Thyroid gland (tissue), 4 donors: ENCODE results near the gene LRP4. TPM values are rescaled to one million over a fixed set of nuclear protein-coding genes. Genes with fewer than 3 reads are reported as not detected.

ENCODE experiments used
- DNase-seq, 2 donors: peaks; one replicate each; pipeline ENCODE4 v3.0.0-alpha.2; 2019
- H3K27ac ChIP-seq, 3 donors: fragments of 200-600 bp; sonication (generic); 1 replicate in 2 of 3; 2 replicates in 1 of 3; pipeline ENCODE4 v1.5.1; 2016 to 2019; ENCODE audit warnings: mild to moderate bottlenecking in 1 of 3, moderate library complexity in 1 of 3
- H3K27me3 ChIP-seq: fragments of 200-600 bp; sonication (generic); one replicate; pipeline ENCODE4 v1.5.1; 2019
- H3K36me3 ChIP-seq, 2 donors: fragments of 200-600 bp; sonication (generic); one replicate each; pipeline ENCODE4 v1.5.1; 2016 to 2019
- H3K4me1 ChIP-seq, 2 donors: fragments of 200-600 bp; sonication (generic); one replicate each; pipeline ENCODE4 v1.5.1; 2017 to 2019
- H3K4me3 ChIP-seq, 3 donors: fragments of 200-600 bp; sonication (generic); replicated peaks in 1 of 3; 1 replicate in 2 of 3; 2 replicates in 1 of 3; pipeline ENCODE4 v1.5.1; 2016; ENCODE audit warnings: mild to moderate bottlenecking in 1 of 3
- H3K9me3 ChIP-seq: fragments of 200-600 bp; sonication (generic); one replicate; pipeline ENCODE4 v1.5.1; 2017
- POLR2A ChIP-seq, 2 donors: fragments of 450-650 bp; IDR thresholded peaks; one replicate each; pipeline ENCODE4 v1.6.1; 2017; ENCODE audit warnings: antibody characterized with exemption in 2 of 2, mild to moderate bottlenecking in 2 of 2, moderate library complexity in 1 of 2
- WGBS, 2 donors: methylation state at CpG; one replicate each; pipeline ENCODE4 v1.1.5; 2017; 5-methylcytosine and 5-hydroxymethylcytosine counted together
- intact Hi-C: fragments of 100-400 bp; cut with DNase I; formaldehyde crosslinking; loops from one replicate; pipeline ENCODE4 v1.15.1; 2023
- total RNA-seq, 4 donors: library from RNA; depleted of rRNA; stranded (reverse); fragments of >200 nt; gene quantifications; one replicate each; pipeline ENCODE4 v1.2.3, GENCODE V29; 2016
- TF ChIP-seq, protein P1 (sequence below), 6 experiments: fragments of 200-600 bp in 3 of 6; fragments of 450-650 bp in 3 of 6; sonication (generic) in 3 of 6; IDR thresholded peaks; one replicate each; pipeline ENCODE4 v1.5.1; 2016 to 2019; ENCODE audit warnings: antibody characterized with exemption in 6 of 6, mild to moderate bottlenecking in 2 of 6, inconsistent platforms in 1 of 6, moderate library complexity in 1 of 6

LRP4 gene
- total RNA-seq, 4 donors from 2014 or later: 2.8 to 10.3 (median 7.4) TPM

- no peaks in the 10 kb centered on the region for H3K27me3 ChIP-seq
- H3K27ac ChIP-seq: no peak overlapping the region
- DNase-seq: peak in 1 of 2 donors; percentile 15
- no peaks in the 10 kb centered on the region for H3K36me3 ChIP-seq
- H3K4me1 ChIP-seq: no peaks in the 10 kb centered on the region
- H3K9me3 ChIP-seq: no peaks in the 10 kb centered on the region
- no peak overlapping the region for H3K4me3 ChIP-seq
- no peak for TF ChIP-seq POLR2A (IDR thresholded peaks at IDR 0.05)
- TF ChIP-seq, protein P1, sequence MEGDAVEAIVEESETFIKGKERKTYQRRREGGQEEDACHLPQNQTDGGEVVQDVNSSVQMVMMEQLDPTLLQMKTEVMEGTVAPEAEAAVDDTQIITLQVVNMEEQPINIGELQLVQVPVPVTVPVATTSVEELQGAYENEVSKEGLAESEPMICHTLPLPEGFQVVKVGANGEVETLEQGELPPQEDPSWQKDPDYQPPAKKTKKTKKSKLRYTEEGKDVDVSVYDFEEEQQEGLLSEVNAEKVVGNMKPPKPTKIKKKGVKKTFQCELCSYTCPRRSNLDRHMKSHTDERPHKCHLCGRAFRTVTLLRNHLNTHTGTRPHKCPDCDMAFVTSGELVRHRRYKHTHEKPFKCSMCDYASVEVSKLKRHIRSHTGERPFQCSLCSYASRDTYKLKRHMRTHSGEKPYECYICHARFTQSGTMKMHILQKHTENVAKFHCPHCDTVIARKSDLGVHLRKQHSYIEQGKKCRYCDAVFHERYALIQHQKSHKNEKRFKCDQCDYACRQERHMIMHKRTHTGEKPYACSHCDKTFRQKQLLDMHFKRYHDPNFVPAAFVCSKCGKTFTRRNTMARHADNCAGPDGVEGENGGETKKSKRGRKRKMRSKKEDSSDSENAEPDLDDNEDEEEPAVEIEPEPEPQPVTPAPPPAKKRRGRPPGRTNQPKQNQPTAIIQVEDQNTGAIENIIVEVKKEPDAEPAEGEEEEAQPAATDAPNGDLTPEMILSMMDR (IDR thresholded peaks at IDR 0.05): no peak
- 39 to 44% methylated on average over 13 of the region's 13 CpGs for WGBS, 2 donors
- intact Hi-C loops: no loop called here
Observed at GRCh38 chr11:46906609-46907041, 11.7 kb downstream of the LRP4 start.

DNA sequence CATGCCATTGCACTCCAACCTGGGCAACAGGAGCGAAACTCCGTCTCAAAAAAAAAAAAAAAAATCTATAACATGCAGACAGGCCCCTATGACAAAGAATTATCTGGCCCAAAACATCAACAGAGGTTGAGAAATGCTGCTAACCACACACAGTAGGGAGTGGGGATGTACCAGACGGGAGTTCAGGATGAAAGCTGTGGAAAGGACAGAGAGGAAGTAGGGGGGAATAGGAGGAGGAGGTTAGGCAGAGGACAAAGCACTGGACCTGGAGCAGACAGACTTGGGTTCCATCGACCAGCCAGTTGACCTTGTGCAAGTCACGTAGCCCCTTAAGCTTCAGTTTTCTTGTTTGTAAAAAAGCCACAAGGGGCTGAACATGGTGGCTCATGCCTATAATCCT lies 12.5 kb downstream of the LRP4 start:
- TF ChIP-seq, protein P1 (IDR thresholded peaks at IDR 0.05): no peak
- no peak for TF ChIP-seq POLR2A (IDR thresholded peaks at IDR 0.05)
- intact Hi-C loops: no loop called here
- WGBS, 2 donors: 71 to 94% methylated on average over 4 to 5 of the region's 5 CpGs

DNA sequence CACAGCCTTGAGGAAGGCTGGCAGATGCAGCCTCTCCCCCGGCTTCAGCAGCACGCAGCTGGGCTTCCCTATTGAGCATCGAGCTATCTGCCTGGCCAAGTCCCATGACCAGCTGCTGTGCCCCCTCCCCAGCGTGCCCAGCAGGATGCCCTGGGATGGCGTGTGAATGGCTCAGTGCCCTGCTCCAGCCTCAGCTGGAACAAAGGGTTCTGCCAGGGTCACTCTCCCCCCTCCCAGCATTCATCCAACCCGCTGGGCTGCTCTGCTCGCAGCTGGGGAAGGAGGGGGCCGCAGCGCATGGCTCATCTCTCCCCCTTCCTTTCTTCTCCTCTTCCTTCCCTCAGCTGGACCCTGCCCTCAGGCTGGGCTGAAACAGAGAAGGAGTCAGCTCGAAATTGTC lies 14.5 kb downstream of the LRP4 start:
- Histone ChIP-seq H3K36me3 (no peaks in the 10 kb centered on the region), H3K27me3 (no peaks in the 10 kb centered on the region), H3K4me1 (peaks cover 0 to 3% of the 10 kb centered on the region in 2 donors), H3K9me3 (no peaks in the 10 kb centered on the region), H3K4me3 (no peak overlapping the region), H3K27ac (no peak overlapping the region)
- no peak for DNase-seq
- intact Hi-C loops: no loop called here
- TF ChIP-seq, protein P1 (IDR thresholded peaks at IDR 0.05): no peak
- TF ChIP-seq POLR2A (IDR thresholded peaks at IDR 0.05): no peak
- WGBS, 2 donors: 86 to 90% methylated on average over 5 to 10 of the region's 10 CpGs

More for the DNA sequence above, 12.5 kb downstream of the LRP4 start:
- Histone ChIP-seq H3K36me3 (no peaks in the 10 kb centered on the region), H3K9me3 (no peaks in the 10 kb centered on the region), H3K27me3 (no peaks in the 10 kb centered on the region), H3K4me3 (no peak overlapping the region), H3K4me1 (no peaks in the 10 kb centered on the region), H3K27ac (no peak overlapping the region)
- DNase-seq: no peak

DNA sequence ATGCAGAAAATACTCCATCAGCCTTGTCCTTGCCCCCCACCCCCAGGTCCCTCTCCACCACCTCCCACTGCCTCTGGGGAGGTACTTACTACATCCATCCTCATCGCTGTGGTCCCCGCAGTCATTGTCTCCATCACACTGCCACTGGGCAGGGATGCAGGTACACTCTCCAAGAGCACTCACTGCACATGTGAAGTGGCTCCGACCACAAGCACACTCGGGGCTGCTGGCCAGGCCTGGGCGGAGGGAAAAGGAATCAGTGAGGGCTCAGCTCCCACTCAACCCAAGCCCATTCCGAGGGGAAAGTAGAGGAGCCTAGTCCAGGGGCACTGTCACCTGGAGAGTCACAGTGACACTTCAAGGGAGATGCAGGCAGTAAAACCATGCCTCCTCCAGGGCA lies 15.7 kb downstream of the LRP4 start:
- Histone ChIP-seq H3K36me3 (no peaks in the 10 kb centered on the region), H3K27ac (no peak overlapping the region), H3K4me1 (peaks cover 0 to 10% of the 10 kb centered on the region in 2 donors), H3K4me3 (no peak overlapping the region), H3K9me3 (no peaks in the 10 kb centered on the region), H3K27me3 (no peaks in the 10 kb centered on the region)
- 37 to 39% methylated on average over 5 to 6 of the region's 6 CpGs for WGBS, 2 donors
- no peak for TF ChIP-seq POLR2A (IDR thresholded peaks at IDR 0.05)
- TF ChIP-seq, protein P1 (IDR thresholded peaks at IDR 0.05): no peak
- intact Hi-C loops: no loop called here
- DNase-seq: peak; percentile 16 to 25

DNA sequence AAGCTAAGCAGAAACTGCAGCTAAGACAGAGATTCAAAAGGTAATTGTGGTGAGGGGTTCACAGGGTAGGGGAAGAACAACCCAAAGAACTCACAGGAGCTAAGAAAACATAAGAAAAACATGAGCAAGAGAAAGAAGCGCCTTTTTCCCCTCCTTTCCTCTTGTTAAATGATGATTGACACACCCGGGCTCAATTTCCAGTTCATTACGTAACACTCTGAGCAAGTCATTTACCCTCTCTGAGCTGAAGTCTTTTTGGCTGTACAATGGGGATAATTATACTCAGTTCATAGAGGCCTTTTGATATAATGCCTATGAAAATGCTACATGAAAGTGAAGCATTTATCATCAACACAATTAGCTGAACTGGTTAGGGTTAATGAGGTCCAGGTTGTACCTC lies 17.2 kb downstream of the LRP4 start:
- Histone ChIP-seq H3K36me3 (no peaks in the 10 kb centered on the region), H3K9me3 (no peaks in the 10 kb centered on the region), H3K27ac (no peak overlapping the region), H3K27me3 (no peaks in the 10 kb centered on the region), H3K4me3 (no peak overlapping the region), H3K4me1 (peaks cover 0 to 18% of the 10 kb centered on the region in 2 donors)
- TF ChIP-seq, protein P1 (IDR thresholded peaks at IDR 0.05): no peak
- TF ChIP-seq POLR2A (IDR thresholded peaks at IDR 0.05): no peak
- intact Hi-C loops: no loop called here
- 87 to 92% methylated on average over 3 of the region's 3 CpGs for WGBS, 2 donors
- DNase-seq: no peak
